ENCODE measurements around the gene RAMP2. TPM values are rescaled to one million over a fixed set of nuclear protein-coding genes. Genes with fewer than 3 reads are reported as not detected.
A peak's percentile ranks its signal among the peaks of the same experiment; 100 is the strongest.

Gene RAMP2
- total and polyA plus RNA-seq, 8 donors = 2.4 to 26.5 (median 7.2) TPM

GRCh38 chr17:42778570-42778969 is 17.5 kb downstream of the RAMP2 start:
- TF ChIP-seq CTCF (IDR thresholded peaks at IDR 0.05) = no peak

GRCh38 chr17:42779304-42779935 is 18.4 kb downstream of the RAMP2 start:
- no peak for TF ChIP-seq CTCF (IDR thresholded peaks at IDR 0.05)
- Histone ChIP-seq H3K4me3 (no peak overlapping the region), H3K27me3 (peaks cover 0 to 3% (median 0%) of the 10 kb centered on the region in 4 donors), H3K4me1 (peaks cover 0 to 9% (median 3%) of the 10 kb centered on the region in 3 donors), H3K9me3 (no peaks in the 10 kb centered on the region), H3K36me3 (peaks cover 0 to 29% (median 13%) of the 10 kb centered on the region in 3 donors), H3K27ac (no peak overlapping the region)
- no peak for DNase-seq
- intact Hi-C loops (cut with DNase I) = no loop called here
- ATAC-seq = no peak
- WGBS, 2 donors = 45 to 53% methylated on average over 3 of the region's 3 CpGs
- no peak for FAIRE-seq

More at GRCh38 chr17:42778570-42778969, 17.5 kb downstream of the RAMP2 start:
- no peak for ATAC-seq
- Histone ChIP-seq H3K27me3 (peaks cover 0 to 3% (median 0%) of the 10 kb centered on the region in 4 donors), H3K36me3 (peaks cover 0 to 29% (median 13%) of the 10 kb centered on the region in 3 donors), H3K4me1 (peaks cover 0 to 10% (median 9%) of the 10 kb centered on the region in 3 donors), H3K4me3 (no peak overlapping the region), H3K27ac (no peak overlapping the region), H3K9me3 (no peaks in the 10 kb centered on the region)
- intact Hi-C loops (cut with DNase I) = no loop called here
- 68 to 72% methylated on average over 5 of the region's 5 CpGs for WGBS, 2 donors
- FAIRE-seq = no peak
- no peak for DNase-seq

GRCh38 chr17:42779936-42780850 is 19.2 kb downstream of the RAMP2 start, which contains the start of gene WNK4:
Gene WNK4, plus strand, starts transcription at chr17:42780610. Its CDS starts 89 bp downstream, at chr17:42780699.
- H3K4me1 ChIP-seq = peaks cover 0 to 9% (median 0%) of the 10 kb centered on the region in 3 donors
- peak in 1 of 6 donors; percentile 75 for DNase-seq
- no peak for FAIRE-seq
- H3K36me3 ChIP-seq = peaks cover 0 to 29% (median 13%) of the 10 kb centered on the region in 3 donors
- no peak for TF ChIP-seq CTCF (IDR thresholded peaks at IDR 0.05)
- peak within 1 kb of the TSS in 2 of 4 donors; percentile 14 to 39 for H3K4me3 ChIP-seq
- peaks cover 0 to 6% (median 1%) of the 10 kb centered on the region in 4 donors for H3K27me3 ChIP-seq
- 7% methylated on average over 58 to 65 of the region's 65 CpGs for WGBS, 2 donors
- no peaks in the 10 kb centered on the region for H3K9me3 ChIP-seq
- ATAC-seq = peak; percentile 29 to 70 (median 61)
- intact Hi-C loops (cut with DNase I) = no loop called here
- no peak within 1 kb of the TSS for H3K27ac ChIP-seq

GRCh38 chr17:42780851-42781638 is 20.0 kb downstream of the RAMP2 start:
- Histone ChIP-seq H3K9me3 (no peaks in the 10 kb centered on the region), H3K36me3 (peaks cover 0 to 29% (median 13%) of the 10 kb centered on the region in 3 donors), H3K27me3 (peaks cover 0 to 8% (median 2%) of the 10 kb centered on the region in 4 donors), H3K4me3 (peak overlapping the region in 2 of 4 donors; percentile 14 to 39), H3K4me1 (peaks cover 0 to 9% (median 0%) of the 10 kb centered on the region in 3 donors), H3K27ac (no peak overlapping the region)
- DNase-seq = peak in 1 of 6 donors; percentile 72
- no peak for FAIRE-seq
- peak in 2 of 4 donors; percentile 2 to 29 for ATAC-seq
- intact Hi-C loops (cut with DNase I) = no loop called here
- no peak for TF ChIP-seq CTCF (IDR thresholded peaks at IDR 0.05)
- 10 to 11% methylated on average over 35 to 39 of the region's 39 CpGs for WGBS, 2 donors
